IMR-90 (cell line): ENCODE results near the gene MTFR1L. TPM values are rescaled to one million over a fixed set of nuclear protein-coding genes. Genes with fewer than 3 reads are reported as not detected.

Experiments used
- ATAC-seq: fragments of 200-7000 bp; cut with Tn5 transposase; 2 replicates; pipeline ENCODE4 v1.9.1; 2020; ENCODE audit warnings: low read depth, mild to moderate bottlenecking, moderate library complexity
- BruUV-seq: library from RNA; stranded (reverse); fragments of 400-500 nt; replicated peaks from 2 replicates; lab custom pipeline; 2021; lab: Mats Ljungman, UMichigan
- CTCF ChIA-PET: fragments of 300-600 bp; formaldehyde crosslinking; extraction: SDS; loops from one replicate; lab custom pipeline; 2021; ENCODE audit warnings: antibody characterized with exemption; lab: Yijun Ruan, JAX
- POLR2A ChIA-PET: fragments of 300-600 bp; sonication (Branson Sonifier 250); formaldehyde crosslinking; loops from one replicate; lab custom pipeline; 2022; ENCODE audit warnings: antibody characterized with exemption; ENCODE audit not compliant: unreplicated experiment; lab: Charles Lee
- DNase-seq: peaks from one replicate; pipeline ENCODE4 v3.0.0; 2013
- H2AFZ ChIP-seq: replicated peaks from 2 replicates; pipeline ENCODE3; 2013; ENCODE audit warnings: low read length, mild to moderate bottlenecking; ENCODE audit not compliant: poor library complexity
- H2AK5ac ChIP-seq: 2 replicates; pipeline ENCODE4 v1.6.1; 2013; ENCODE audit warnings: low read depth, low read length, inconsistent platforms
- H2AK9ac ChIP-seq: replicated peaks from 2 replicates; pipeline ENCODE3; 2013; ENCODE audit warnings: mild to moderate bottlenecking, low read depth, low read length, moderate library complexity; ENCODE audit not compliant: poor library complexity
- H2BK120ac ChIP-seq: 2 replicates; pipeline ENCODE4 v1.6.1; 2013; ENCODE audit warnings: low read depth, low read length, inconsistent platforms
- H2BK15ac ChIP-seq: 3 replicates; pipeline ENCODE4 v1.6.1; 2013; ENCODE audit warnings: low read depth, low read length, inconsistent platforms
- H2BK20ac ChIP-seq: 2 replicates; pipeline ENCODE4 v1.6.1; 2013; ENCODE audit warnings: low read depth, mild to moderate bottlenecking, inconsistent platforms, low read length, moderate library complexity
- H2BK5ac ChIP-seq: 2 replicates; pipeline ENCODE4 v1.6.1; 2013; ENCODE audit warnings: mild to moderate bottlenecking, low read depth, low read length, inconsistent platforms; ENCODE audit not compliant: poor library complexity, severe bottlenecking
- H3K14ac ChIP-seq: replicated peaks from 2 replicates; pipeline ENCODE4 v1.6.1; 2013; ENCODE audit warnings: low read depth, low read length, inconsistent platforms
- H3K18ac ChIP-seq: 2 replicates; pipeline ENCODE4 v1.6.1; 2013; ENCODE audit warnings: low read depth, low read length, control low read depth
- H3K23ac ChIP-seq: 2 replicates; pipeline ENCODE4 v1.6.1; 2013; ENCODE audit warnings: low read depth, low read length, inconsistent platforms
- H3K27ac ChIP-seq: 2 replicates; pipeline ENCODE4 v1.5.1; 2013; ENCODE audit warnings: mild to moderate bottlenecking, control low read depth, low read length; ENCODE audit not compliant: insufficient read depth
- H3K27me3 ChIP-seq: 2 replicates; pipeline ENCODE4 v1.6.1; 2013; ENCODE audit warnings: low read length; ENCODE audit not compliant: control insufficient read depth, insufficient read depth
- H3K36me3 ChIP-seq: 2 replicates; pipeline ENCODE4 v1.6.1; 2013; ENCODE audit warnings: low read length, mixed read lengths; ENCODE audit not compliant: control insufficient read depth, insufficient read depth
- H3K4ac ChIP-seq: 2 replicates; pipeline ENCODE4 v1.6.1; 2013; ENCODE audit warnings: low read depth, low read length, inconsistent platforms
- H3K4me1 ChIP-seq: 2 replicates; pipeline ENCODE4 v1.6.1; 2013; ENCODE audit warnings: low read length, mixed read lengths; ENCODE audit not compliant: control insufficient read depth, insufficient read depth
- H3K4me2 ChIP-seq: 2 replicates; pipeline ENCODE4 v1.6.1; 2013; ENCODE audit warnings: low read depth, mild to moderate bottlenecking, control low read depth, low read length, moderate library complexity
- H3K4me3 ChIP-seq: 2 replicates; pipeline ENCODE4 v1.5.1; 2013; ENCODE audit warnings: low read depth, mild to moderate bottlenecking, control low read depth, low read length, moderate library complexity; ENCODE audit not compliant: insufficient read depth
- H3K56ac ChIP-seq: 2 replicates; pipeline ENCODE4 v1.6.1; 2013; ENCODE audit warnings: low read length, inconsistent platforms; ENCODE audit not compliant: insufficient read depth; ENCODE audit errors: extremely low read depth
- H3K79me1 ChIP-seq, 2 experiments: 2 replicates each; pipeline ENCODE4 v1.6.1; 2013; ENCODE audit warnings: low read length in 2 of 2, inconsistent platforms in 1 of 2, low read depth in 1 of 2
- H3K9ac ChIP-seq: 2 replicates; pipeline ENCODE4 v1.6.1; 2013; ENCODE audit warnings: low read depth, low read length, control low read depth
- H3K9me1 ChIP-seq: 2 replicates; pipeline ENCODE4 v1.6.1; 2013; ENCODE audit warnings: low read length, inconsistent platforms; ENCODE audit not compliant: insufficient read depth
- H3K9me3 ChIP-seq: 2 replicates; pipeline ENCODE4 v1.6.1; 2013; ENCODE audit warnings: low read length; ENCODE audit not compliant: control insufficient read depth, insufficient read depth
- H4K20me1 ChIP-seq: 2 replicates; pipeline ENCODE4 v1.6.1; 2013; ENCODE audit warnings: low read length, inconsistent platforms; ENCODE audit not compliant: insufficient read depth
- H4K5ac ChIP-seq: 2 replicates; pipeline ENCODE4 v1.6.1; 2013; ENCODE audit warnings: mild to moderate bottlenecking, low read depth, low read length, control low read depth
- H4K8ac ChIP-seq, 2 experiments: 2 replicates each; pipeline ENCODE4 v1.6.1; 2013; ENCODE audit warnings: low read depth in 2 of 2, low read length in 2 of 2, control low read depth in 1 of 2, inconsistent platforms in 1 of 2
- H4K91ac ChIP-seq: 2 replicates; pipeline ENCODE4 v1.6.1; 2013; ENCODE audit warnings: low read depth, low read length, inconsistent platforms; ENCODE audit not compliant: insufficient read depth
- CEBPB ChIP-seq: IDR thresholded peaks from 2 replicates; pipeline ENCODE4 v1.6.1; 2012; ENCODE audit warnings: low read depth, low read length, improper control_type of control experiment
- CHD1 ChIP-seq: IDR thresholded peaks from 2 replicates; pipeline ENCODE4 v1.6.1; 2012; ENCODE audit warnings: low read depth, low read length, improper control_type of control experiment
- MAZ ChIP-seq: IDR thresholded peaks from 2 replicates; pipeline ENCODE4 v1.6.1; 2012; ENCODE audit warnings: low read depth, mild to moderate bottlenecking, low read length, improper control_type of control experiment, moderate library complexity, borderline replicate concordance
- MXI1 ChIP-seq: IDR thresholded peaks from 2 replicates; pipeline ENCODE4 v1.6.1; 2012; ENCODE audit warnings: low read depth, mild to moderate bottlenecking, low read length, moderate library complexity, borderline replicate concordance
- NFE2L2 ChIP-seq: fragments of 150-350 bp; IDR thresholded peaks from 2 replicates; pipeline ENCODE4 v1.6.1; 2016; ENCODE audit warnings: low read depth, mild to moderate bottlenecking, low read length
- RFX5 ChIP-seq: IDR thresholded peaks from 2 replicates; pipeline ENCODE4 v1.8.0; 2012; ENCODE audit warnings: low read depth, mild to moderate bottlenecking, low read length, moderate library complexity
- WGBS, 2 experiments: methylation state at CpG; one replicate each; pipeline versions ENCODE4 v1.1.5 to v1.1.7; 2013; ENCODE audit warnings: missing lambda C conversion rate in 2 of 2; ENCODE audit not compliant: insufficient read length in 1 of 2; ENCODE audit errors: extremely low coverage in 2 of 2; 5-methylcytosine and 5-hydroxymethylcytosine counted together
- dilution Hi-C: fragments of 300-500 bp; cut with HindIII; formaldehyde crosslinking; loops from one replicate; pipeline ENCODE4 v1.14.3; 2018; ENCODE audit warnings: low sequenced_read_pairs; ENCODE audit not compliant: unreplicated experiment
- in situ Hi-C: fragments of 300-500 bp; cut with MboI; formaldehyde crosslinking; loops from 3 replicates; pipeline ENCODE4 v1.14.3; 2019; ENCODE audit warnings: low sequenced_read_pairs, inconsistent platforms, mixed read lengths
- intact Hi-C: fragments of 100-400 bp; cut with micrococcal nuclease; formaldehyde crosslinking; loops from 2 replicates; pipeline ENCODE4 v1.10.0; 2022
- polyA plus RNA-seq, 3 experiments: library from polyadenylated mRNA; depleted of rRNA; stranded (reverse); fragments of >200 nt; gene quantifications; 2 replicates each; pipeline ENCODE4 v1.2.3, GENCODE V29; 2012; ENCODE audit warnings: low replicate concordance in 1 of 3
- total RNA-seq: library from RNA; depleted of rRNA; stranded (reverse); fragments of >200 nt; gene quantifications from 2 replicates; pipeline ENCODE4 v1.2.3, GENCODE V29; 2012

The MTFR1L gene
- total and polyA plus RNA-seq, 2 of the 4 experiments (the other 2 are of a cell fraction): 69.1 to 69.7 TPM

DNA sequence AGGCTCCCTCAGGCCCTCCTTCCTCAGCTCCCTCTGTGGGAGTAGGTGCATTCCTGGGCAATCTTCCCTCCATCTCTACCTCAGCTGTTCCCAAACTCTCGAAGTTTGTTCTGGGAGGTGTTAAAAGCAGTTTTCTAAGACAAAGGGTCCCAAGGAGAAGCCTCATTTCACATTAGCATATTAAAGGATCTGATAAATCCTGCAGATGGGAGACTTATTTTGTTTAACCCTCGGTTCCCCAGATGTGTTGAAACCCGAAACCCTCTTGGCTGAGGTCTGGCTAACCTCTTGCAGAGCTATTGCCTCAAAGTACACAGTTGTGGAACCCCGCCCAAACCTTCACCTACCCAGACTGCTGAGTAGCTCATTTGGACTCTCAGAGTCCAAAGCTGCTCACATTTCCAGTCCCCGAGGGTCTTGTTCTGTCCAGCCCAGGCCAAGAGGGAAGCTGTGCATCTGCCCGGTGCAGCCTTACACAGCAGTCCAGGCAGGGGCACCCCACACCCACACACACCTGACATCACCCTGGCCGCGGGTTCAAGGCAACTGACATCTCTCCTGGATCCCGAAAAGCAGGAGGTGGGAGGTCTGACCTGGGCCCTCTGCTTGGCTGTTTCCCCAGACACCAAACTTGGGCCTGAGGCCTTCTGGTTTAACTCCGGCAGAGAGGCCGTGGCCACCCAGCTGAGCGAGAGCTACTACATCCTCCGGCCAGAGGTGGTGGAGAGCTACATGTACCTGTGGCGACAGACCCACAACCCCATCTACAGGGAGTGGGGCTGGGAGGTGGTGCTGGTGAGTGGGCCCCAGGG is 39.2 kb upstream of the MTFR1L start:
- no peak overlapping the region for H2BK20ac ChIP-seq
- no peak overlapping the region for H4K91ac ChIP-seq
- H2BK5ac ChIP-seq: no peak overlapping the region
- dilution Hi-C loops: no loop called here
- H3K9me1 ChIP-seq: 0 out of 2 replicates have a peak, but pooled peaks cover 2% of the 10 kb centered on the region
- no peak overlapping the region for H2BK120ac ChIP-seq
- H3K79me1 ChIP-seq: no peaks in the 10 kb centered on the region
- DNase-seq (peak; percentile 49), ATAC-seq (peak; percentile 41)
- in situ Hi-C loops: no loop called here
- no peaks in the 10 kb centered on the region; the same call in 1 of the 2 replicates for H4K20me1 ChIP-seq
- no peak overlapping the region for H3K4ac ChIP-seq
- H3K56ac ChIP-seq: no peak overlapping the region
- H3K23ac ChIP-seq: 0 out of 2 replicates have a peak overlapping the region, but pooled peaks have one; percentile 19
- no peak overlapping the region for H2AK5ac ChIP-seq
- peaks cover 19% of the 10 kb centered on the region; the same call in 1 of the 2 replicates for H3K36me3 ChIP-seq
- H3K4me2 ChIP-seq: no peak overlapping the region
- 74% methylated on average over 4 of the region's 14 CpGs; no CpG with 5 or more reads in 1 of the 2 experiments for WGBS, 2 experiments
- H4K5ac ChIP-seq: no peak overlapping the region; the same call in 1 of the 2 replicates
- H3K18ac ChIP-seq: no peak overlapping the region
- peak overlapping the region; percentile 23 for H2AK9ac ChIP-seq
- no peak overlapping the region for H3K4me3 ChIP-seq
- no peak overlapping the region for H2BK15ac ChIP-seq
- ChIA-PET POLR2A (no interaction called here), CTCF (no interaction called here)
- no peaks in the 10 kb centered on the region for H3K27me3 ChIP-seq
- H4K8ac ChIP-seq: no peak overlapping the region
- no peak overlapping the region for H3K14ac ChIP-seq
- peaks cover 9% of the 10 kb centered on the region for H3K4me1 ChIP-seq
- H3K9me3 ChIP-seq: no peaks in the 10 kb centered on the region
- no peak overlapping the region for H2AFZ ChIP-seq
- TF ChIP-seq CHD1 (no peak), RFX5 (no peak), CEBPB (no peak), NFE2L2 (no peak), MXI1 (no peak), MAZ (no peak)
- BruUV-seq: no TSS peak
- intact Hi-C loops: no loop called here
- H3K27ac ChIP-seq: no peak overlapping the region
- no peak overlapping the region for H3K9ac ChIP-seq
